Measurements from ENCODE around the gene CLRN2. TPM values are rescaled to one million over a fixed set of nuclear protein-coding genes. Genes with fewer than 3 reads are reported as not detected.
A peak's percentile ranks its signal among the peaks of the same experiment; 100 is the strongest.

Gene CLRN2
- total and polyA plus RNA-seq, 2 donors (not counting 3 experiments of a cell fraction or from before 2014, with no cell fraction given), result not detected

GRCh38 chr4:17562157-17562556, 47.2 kb downstream of the CLRN2 start:
- H3K4me3 ChIP-seq (replicated peaks in 1 of 3; ENCODE audit: insufficient read depth in 1 of 3, low read depth in 1 of 3, low read length in 3 of 3), result no peak overlapping the region
- TF ChIP-seq FOS (IDR thresholded peaks at IDR 0.05; ENCODE audit: borderline replicate concordance, insufficient read depth, low read length) (no peak), CTCF (IDR thresholded peaks at IDR 0.05; ENCODE audit: extremely low read depth in 1 of 2, insufficient read depth in 1 of 2, low read depth in 1 of 2, low read length in 2 of 2) (peak in 1 of 2 donors; percentile 19)
- TF ChIP-seq, protein P1, sequence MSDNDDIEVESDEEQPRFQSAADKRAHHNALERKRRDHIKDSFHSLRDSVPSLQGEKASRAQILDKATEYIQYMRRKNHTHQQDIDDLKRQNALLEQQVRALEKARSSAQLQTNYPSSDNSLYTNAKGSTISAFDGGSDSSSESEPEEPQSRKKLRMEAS (IDR thresholded peaks at IDR 0.05; ENCODE audit: insufficient read depth, insufficient read length), result no peak
- H2AFZ ChIP-seq (ENCODE audit: low read depth, low read length), result no peak overlapping the region
- FAIRE-seq (no peak), DNase-seq (ENCODE audit: low read depth, low spot score) (no peak)
- H3K4me1 ChIP-seq (ENCODE audit: control insufficient read depth, extremely low read depth, insufficient read depth, low read length), result no peaks in the 10 kb centered on the region
- ChIA-PET POLR2A (no interaction called here), CTCF (no interaction called here)
- H3K4me2 ChIP-seq (ENCODE audit: insufficient read depth, low read length), result no peak overlapping the region
- no peaks in the 10 kb centered on the region for H3K9me1 ChIP-seq (replicated peaks; ENCODE audit: control insufficient read depth, extremely low read depth, insufficient read depth, low read length)
- no peak overlapping the region for H3K9ac ChIP-seq (replicated peaks; ENCODE audit: extremely low read depth, insufficient read depth, low read length)
- H3K79me2 ChIP-seq (ENCODE audit: control insufficient read depth, insufficient read depth, low read length), result no peaks in the 10 kb centered on the region
- peaks cover 0 to 2% of the 10 kb centered on the region in 2 experiments for H3K27me3 ChIP-seq (ENCODE audit: control insufficient read depth in 2 of 2, insufficient read depth in 2 of 2, low read length in 2 of 2)
- H3K27ac ChIP-seq (ENCODE audit: insufficient read depth, low read depth, low read length), result no peak overlapping the region
- BruUV-seq (replicated peaks), result no TSS peak
- H4K20me1 ChIP-seq (replicated peaks; ENCODE audit: control insufficient read depth, extremely low read depth, insufficient read depth, low read length), result no peaks in the 10 kb centered on the region
- H3K9me3 ChIP-seq (replicated peaks; ENCODE audit: control insufficient read depth, insufficient read depth, low read length), result no peaks in the 10 kb centered on the region
- no peaks in the 10 kb centered on the region for H3K36me3 ChIP-seq (ENCODE audit: control insufficient read depth in 2 of 2, extremely low read depth in 1 of 2, insufficient read depth in 2 of 2, low read length in 2 of 2)
- dilution Hi-C loops (cut with MboI; ENCODE audit: extremely low pct_ligation_motif_present, low sequenced_read_pairs), result no loop called here
- intact Hi-C loops (cut with micrococcal nuclease), result no loop called here

DNA sequence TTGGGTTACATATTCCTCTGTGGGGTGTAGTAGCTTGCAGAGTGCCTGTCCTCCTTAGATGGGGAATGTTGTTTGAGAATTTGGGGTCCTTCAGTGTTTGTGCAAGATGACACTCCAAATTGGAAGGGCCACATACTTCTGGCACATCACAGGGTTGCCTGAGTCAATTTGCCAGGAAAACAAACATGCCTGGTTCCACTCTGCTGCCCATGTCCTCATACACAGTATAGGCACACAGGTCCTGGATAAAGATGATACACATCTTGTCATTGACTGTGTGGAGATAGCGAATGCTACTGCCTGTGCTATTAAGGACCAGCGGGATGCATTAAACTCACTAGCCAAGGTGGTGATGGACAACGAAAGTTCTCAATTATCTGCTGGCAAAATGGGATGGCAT, 50.9 kb downstream of the CLRN2 start:
- no peak overlapping the region for H2AFZ ChIP-seq (ENCODE audit: low read depth, low read length)
- intact Hi-C loops (cut with micrococcal nuclease) (no loop called here), dilution Hi-C loops (cut with MboI; ENCODE audit: extremely low pct_ligation_motif_present, low sequenced_read_pairs) (no loop called here)
- no TSS peak for BruUV-seq (replicated peaks)
- no peaks in the 10 kb centered on the region for H3K4me1 ChIP-seq (ENCODE audit: control insufficient read depth, extremely low read depth, insufficient read depth, low read length)
- H3K4me3 ChIP-seq (replicated peaks in 1 of 3; ENCODE audit: insufficient read depth in 1 of 3, low read depth in 1 of 3, low read length in 3 of 3), result no peak overlapping the region
- FAIRE-seq (no peak), DNase-seq (ENCODE audit: low read depth, low spot score) (no peak)
- H3K4me2 ChIP-seq (ENCODE audit: insufficient read depth, low read length), result no peak overlapping the region
- no peak for TF ChIP-seq EZH2 (IDR thresholded peaks at IDR 0.05; ENCODE audit: borderline replicate concordance, low read depth, low read length, severe bottlenecking)
- TF ChIP-seq JUN (IDR thresholded peaks at IDR 0.05; ENCODE audit: borderline replicate concordance, insufficient read depth, insufficient read length, low read depth), result no peak
- no peak for TF ChIP-seq FOS (IDR thresholded peaks at IDR 0.05; ENCODE audit: borderline replicate concordance, insufficient read depth, low read length)
- no peak for TF ChIP-seq POLR2AphosphoS5 (IDR thresholded peaks at IDR 0.05; ENCODE audit: insufficient read depth, low read depth, low read length)
- TF ChIP-seq, protein P1 (IDR thresholded peaks at IDR 0.05; ENCODE audit: insufficient read depth, insufficient read length), result no peak
- TF ChIP-seq MYC (IDR thresholded peaks at IDR 0.05; ENCODE audit: low read depth, low read length), result no peak
- TF ChIP-seq CTCF (IDR thresholded peaks at IDR 0.05; ENCODE audit: extremely low read depth in 1 of 2, insufficient read depth in 1 of 2, low read depth in 1 of 2, low read length in 2 of 2), result no peak
- no peak for TF ChIP-seq GATA2 (IDR thresholded peaks at IDR 0.05; ENCODE audit: insufficient read depth, insufficient read length, low read depth, low read length)
- no peak for TF ChIP-seq POLR2A (IDR thresholded peaks at IDR 0.05; ENCODE audit: low read depth, low read length)
- no peaks in the 10 kb centered on the region for H3K36me3 ChIP-seq (ENCODE audit: control insufficient read depth in 2 of 2, extremely low read depth in 1 of 2, insufficient read depth in 2 of 2, low read length in 2 of 2)
- peaks cover 0 to 4% of the 10 kb centered on the region in 2 experiments for H3K27me3 ChIP-seq (ENCODE audit: control insufficient read depth in 2 of 2, insufficient read depth in 2 of 2, low read length in 2 of 2)
- CTCF ChIA-PET, result no interaction called here
- H3K79me2 ChIP-seq (ENCODE audit: control insufficient read depth, insufficient read depth, low read length), result no peaks in the 10 kb centered on the region
- POLR2A ChIA-PET, result no interaction called here
- no peaks in the 10 kb centered on the region for H3K9me3 ChIP-seq (replicated peaks; ENCODE audit: control insufficient read depth, insufficient read depth, low read length)
- H3K9me1 ChIP-seq (replicated peaks; ENCODE audit: control insufficient read depth, extremely low read depth, insufficient read depth, low read length), result no peaks in the 10 kb centered on the region
- no peak overlapping the region for H3K27ac ChIP-seq (ENCODE audit: insufficient read depth, low read depth, low read length)
- no peak overlapping the region for H3K9ac ChIP-seq (replicated peaks; ENCODE audit: extremely low read depth, insufficient read depth, low read length)
- H4K20me1 ChIP-seq (replicated peaks; ENCODE audit: control insufficient read depth, extremely low read depth, insufficient read depth, low read length), result no peaks in the 10 kb centered on the region
